NT2/D1 (cell line): ENCODE measurements around the gene BCAT1.

Experiments
- DNase-seq: peaks from one replicate; pipeline ENCODE4 v3.0.0-alpha.2; 2011; ENCODE audit warnings: low read depth, low spot score
- H3K27me3 ChIP-seq: 2 replicates; pipeline ENCODE4 v1.6.0; 2011; ENCODE audit warnings: mild to moderate bottlenecking; ENCODE audit not compliant: insufficient read length, insufficient read depth
- H3K36me3 ChIP-seq: 2 replicates; pipeline ENCODE4 v1.6.1; 2011; ENCODE audit warnings: mild to moderate bottlenecking, low read length, mixed read lengths; ENCODE audit not compliant: insufficient read depth, insufficient read length
- H3K4me1 ChIP-seq: 2 replicates; pipeline ENCODE4 v1.5.1; 2011; ENCODE audit not compliant: insufficient read depth, insufficient read length
- H3K4me3 ChIP-seq: 2 replicates; pipeline ENCODE4 v1.5.1; 2011; ENCODE audit warnings: low read depth; ENCODE audit not compliant: insufficient read length
- H3K9ac ChIP-seq: 2 replicates; pipeline ENCODE4 v1.6.0; 2011; ENCODE audit warnings: low read depth; ENCODE audit not compliant: insufficient read length
- H3K9me3 ChIP-seq: 2 replicates; pipeline ENCODE4 v1.5.1; 2011; ENCODE audit warnings: mild to moderate bottlenecking, low read length; ENCODE audit not compliant: insufficient read depth
- SUZ12 ChIP-seq: IDR thresholded peaks from 2 replicates; pipeline ENCODE4 v1.6.1; 2011; ENCODE audit not compliant: insufficient read length, insufficient read depth; ENCODE audit errors: extremely low read depth
- YY1 ChIP-seq: IDR thresholded peaks from 2 replicates; pipeline ENCODE4 v1.6.1; 2011; ENCODE audit not compliant: insufficient read length, insufficient read depth
- ZNF274 ChIP-seq: IDR thresholded peaks from 2 replicates; pipeline ENCODE4 v1.6.1; 2011; ENCODE audit warnings: mild to moderate bottlenecking, low read depth, low read length

The BCAT1 gene

GRCh38 chr12:24773996-24774395 lies 174.9 kb downstream of the BCAT1 start:
- no peak for TF ChIP-seq YY1
- TF ChIP-seq ZNF274, result no peak
- TF ChIP-seq SUZ12, result no peak
- H3K4me3 ChIP-seq, result no peak overlapping the region

GRCh38 chr12:24772813-24773212 lies 176.1 kb downstream of the BCAT1 start:
- Histone ChIP-seq H3K9ac (no peak overlapping the region), H3K27me3 (no peaks in the 10 kb centered on the region), H3K4me3 (no peak overlapping the region), H3K9me3 (no peaks in the 10 kb centered on the region), H3K36me3 (no peaks in the 10 kb centered on the region), H3K4me1 (no peaks in the 10 kb centered on the region)
- no peak for DNase-seq
- TF ChIP-seq ZNF274, result no peak
- TF ChIP-seq YY1, result no peak
- TF ChIP-seq SUZ12, result no peak

More at GRCh38 chr12:24773996-24774395, 174.9 kb downstream of the BCAT1 start:
- Histone ChIP-seq H3K27me3 (no peaks in the 10 kb centered on the region), H3K9ac (no peak overlapping the region), H3K36me3 (no peaks in the 10 kb centered on the region), H3K4me1 (no peaks in the 10 kb centered on the region), H3K9me3 (no peaks in the 10 kb centered on the region)
- DNase-seq, result no peak

- Histone ChIP-seq H3K27me3 (no peaks in the 10 kb centered on the region), H3K4me1 (no peaks in the 10 kb centered on the region), H3K36me3 (no peaks in the 10 kb centered on the region), H3K9me3 (peaks cover 6% of the 10 kb centered on the region; the same call in 1 of the 2 replicates), H3K9ac (no peak overlapping the region), H3K4me3 (no peak overlapping the region)
- DNase-seq, result no peak
- TF ChIP-seq ZNF274 (no peak), SUZ12 (no peak), YY1 (no peak)
These were observed 178.1 kb downstream of the BCAT1 start for GRCh38 chr12:24770821-24771220.

GRCh38 chr12:24770334-24770733 lies 178.6 kb downstream of the BCAT1 start:
- H3K36me3 ChIP-seq, result no peaks in the 10 kb centered on the region
- DNase-seq, result no peak
- H3K4me1 ChIP-seq, result no peaks in the 10 kb centered on the region
- H3K9me3 ChIP-seq, result peaks cover 6% of the 10 kb centered on the region; the same call in 1 of the 2 replicates
- TF ChIP-seq ZNF274, result no peak
- no peak for TF ChIP-seq SUZ12
- no peak for TF ChIP-seq YY1
- H3K4me3 ChIP-seq, result no peak overlapping the region
- no peaks in the 10 kb centered on the region for H3K27me3 ChIP-seq
- H3K9ac ChIP-seq, result no peak overlapping the region

- Histone ChIP-seq H3K9ac (no peak overlapping the region), H3K4me1 (no peaks in the 10 kb centered on the region), H3K27me3 (no peaks in the 10 kb centered on the region), H3K36me3 (no peaks in the 10 kb centered on the region), H3K9me3 (peaks cover 6% of the 10 kb centered on the region; the same call in 1 of the 2 replicates), H3K4me3 (no peak overlapping the region)
- no peak for DNase-seq
- TF ChIP-seq ZNF274 (no peak), YY1 (no peak), SUZ12 (no peak)
These were observed 179.2 kb downstream of the BCAT1 start for GRCh38 chr12:24769682-24770081.

GRCh38 chr12:24768415-24768814 lies 180.5 kb downstream of the BCAT1 start:
- H3K4me3 ChIP-seq, result no peak overlapping the region
- peaks cover 6% of the 10 kb centered on the region; the same call in 1 of the 2 replicates for H3K9me3 ChIP-seq
- TF ChIP-seq YY1 (no peak), ZNF274 (no peak), SUZ12 (no peak)
- no peaks in the 10 kb centered on the region for H3K27me3 ChIP-seq
- H3K9ac ChIP-seq, result no peak overlapping the region
- no peaks in the 10 kb centered on the region for H3K4me1 ChIP-seq
- DNase-seq, result no peak
- H3K36me3 ChIP-seq, result no peaks in the 10 kb centered on the region

- no peaks in the 10 kb centered on the region for H3K36me3 ChIP-seq
These were observed 181.9 kb downstream of the BCAT1 start for GRCh38 chr12:24767016-24767415.

GRCh38 chr12:24764712-24765111 lies 184.2 kb downstream of the BCAT1 start:
- no peaks in the 10 kb centered on the region for H3K36me3 ChIP-seq
- H3K27me3 ChIP-seq, result no peaks in the 10 kb centered on the region
- DNase-seq, result no peak
- no peak for TF ChIP-seq ZNF274
- no peak for TF ChIP-seq YY1
- TF ChIP-seq SUZ12, result no peak
- H3K4me1 ChIP-seq, result no peaks in the 10 kb centered on the region
- no peak overlapping the region for H3K4me3 ChIP-seq
- H3K9me3 ChIP-seq, result peaks cover 6% of the 10 kb centered on the region; the same call in 1 of the 2 replicates
- no peak overlapping the region for H3K9ac ChIP-seq

More at GRCh38 chr12:24767016-24767415, 181.9 kb downstream of the BCAT1 start:
- no peak overlapping the region for H3K4me3 ChIP-seq
- no peak for DNase-seq
- H3K4me1 ChIP-seq, result no peaks in the 10 kb centered on the region
- H3K9ac ChIP-seq, result no peak overlapping the region
- peaks cover 6% of the 10 kb centered on the region; the same call in 1 of the 2 replicates for H3K9me3 ChIP-seq
- TF ChIP-seq SUZ12 (no peak), ZNF274 (no peak)
- H3K27me3 ChIP-seq, result no peaks in the 10 kb centered on the region
